ENCODE results near the gene ASXL2.

The ASXL2 gene

DNA sequence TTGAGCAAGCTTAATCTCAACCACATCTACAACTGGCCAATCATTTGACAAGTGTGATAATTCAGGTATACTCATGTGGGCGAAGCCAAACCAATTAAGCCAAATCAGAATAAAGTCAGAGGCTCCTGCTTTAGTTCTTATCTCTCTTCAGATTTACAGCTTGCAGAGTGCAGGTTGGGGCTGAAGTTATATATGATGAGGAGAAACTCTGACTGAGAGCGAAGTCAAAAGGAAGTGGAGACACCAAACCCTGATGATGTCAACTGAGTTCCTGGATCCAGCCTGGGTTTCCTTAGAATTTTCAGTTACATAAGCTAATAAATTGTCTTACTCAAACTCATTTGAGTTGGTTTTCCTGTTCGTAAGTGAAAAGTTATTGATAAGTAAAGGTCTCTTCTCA, 73.9 kb downstream of the ASXL2 start:
- no peak for DNase-seq (ENCODE audit: low read depth in 2 of 2)

DNA sequence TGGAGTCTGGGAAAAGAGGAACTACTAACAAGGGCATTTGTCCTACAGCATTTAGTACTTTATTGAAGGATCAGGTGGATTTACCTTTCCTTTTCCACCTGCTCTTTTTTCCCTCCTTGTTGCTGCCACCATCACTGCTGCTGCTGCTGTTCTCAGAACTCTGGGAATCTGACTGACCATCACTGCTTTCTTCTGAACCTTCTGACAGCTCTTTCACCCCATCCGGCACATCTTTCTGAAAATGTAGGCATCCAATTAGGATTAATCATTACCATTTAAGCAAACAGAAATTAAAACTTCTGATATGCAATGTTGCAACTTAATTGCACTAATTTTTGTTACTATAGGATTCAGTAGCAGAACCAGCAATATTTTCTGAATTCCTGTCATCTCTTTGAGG, 79.0 kb downstream of the ASXL2 start:
- DNase-seq (ENCODE audit: low read depth in 2 of 2) = no peak

GRCh38 chr2:25797620-25798488, 80.4 kb downstream of the ASXL2 start:
- no peak for DNase-seq (ENCODE audit: low read depth in 2 of 2)

DNA sequence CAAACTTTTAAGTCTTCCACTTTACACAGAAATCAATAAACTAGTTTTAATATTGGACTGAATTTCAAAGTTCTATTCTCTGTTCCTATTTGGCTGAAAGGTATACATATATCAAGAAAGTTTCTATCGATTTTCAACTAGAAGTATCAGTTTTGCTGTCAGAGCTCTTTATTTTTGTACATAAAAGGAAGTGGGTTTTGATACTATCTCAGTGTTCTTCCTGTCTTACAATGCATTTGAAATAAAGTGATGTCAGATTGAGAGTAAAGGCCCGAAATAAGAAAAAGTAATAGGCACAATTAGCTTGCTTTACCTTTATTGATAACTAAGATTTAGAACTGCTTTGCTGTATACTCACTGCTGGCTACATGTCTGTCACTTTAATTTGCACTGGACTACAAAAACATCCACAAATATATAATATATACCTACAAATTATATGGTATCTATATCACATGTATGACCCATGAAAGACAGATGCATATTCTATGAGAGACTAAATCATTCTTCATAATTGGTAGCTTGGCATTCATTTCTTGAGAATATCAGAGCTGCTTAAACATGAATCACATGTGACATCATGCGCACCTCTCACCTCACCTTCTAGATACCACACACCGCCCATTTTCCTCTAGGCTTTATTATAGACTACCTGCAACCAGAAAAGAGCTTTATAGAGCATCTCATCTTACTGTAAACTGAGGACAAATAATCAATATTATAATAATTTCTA, 83.6 kb downstream of the ASXL2 start:
- DNase-seq (ENCODE audit: low read depth in 2 of 2) = peak in 1 of 2 donors; percentile 12

DNA sequence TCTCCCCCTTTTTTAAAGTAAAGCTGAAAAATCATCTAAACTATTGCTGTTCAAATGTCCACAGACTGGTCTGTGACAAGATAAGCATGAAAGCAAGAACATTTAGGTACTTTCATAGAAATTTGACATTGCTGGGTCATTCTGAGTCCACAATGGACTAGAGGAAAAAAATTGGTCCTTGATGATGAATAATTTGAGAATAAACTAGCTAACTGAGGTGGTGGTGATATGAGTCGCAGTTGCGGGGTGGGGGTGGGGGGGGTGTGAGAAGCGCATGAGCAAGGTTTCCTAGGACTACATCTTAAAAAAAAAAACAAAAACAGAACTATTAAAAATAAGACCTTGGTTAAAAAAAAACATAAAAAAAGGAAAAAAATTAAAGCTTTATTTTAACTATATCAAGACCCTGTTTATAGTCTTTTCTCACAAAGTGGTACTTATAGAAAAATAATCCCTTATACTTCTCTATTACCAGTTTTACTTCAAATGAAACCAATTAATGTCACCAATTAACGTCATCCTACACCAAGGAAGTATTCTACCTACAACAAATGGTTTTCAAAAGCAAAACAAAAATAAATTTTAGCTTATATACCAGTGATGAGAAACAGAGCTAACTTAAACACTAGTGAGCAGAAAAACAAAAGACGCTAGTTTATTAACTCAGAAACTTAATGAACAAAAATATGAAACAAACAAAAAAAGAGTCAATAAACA, 88.1 kb downstream of the ASXL2 start:
- no peak for DNase-seq (ENCODE audit: low read depth in 2 of 2)

DNA sequence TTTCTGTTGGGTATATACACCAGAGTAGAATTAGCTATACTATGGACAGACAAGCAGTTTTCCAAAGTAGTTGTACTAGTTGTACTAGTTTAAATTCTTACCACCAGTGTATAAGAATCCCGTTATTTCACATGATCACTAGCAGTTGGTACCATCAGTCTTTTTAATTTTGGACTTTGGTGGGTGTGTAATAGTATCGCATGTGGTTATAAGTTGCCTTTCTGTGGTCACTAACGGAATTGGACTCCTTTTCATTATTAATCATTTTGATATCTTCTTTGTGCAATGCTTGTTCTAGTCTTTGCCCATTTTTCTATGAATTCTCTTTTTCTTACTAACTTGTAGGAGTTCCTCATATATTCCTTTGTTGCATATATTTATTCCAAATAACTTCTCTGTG, 89.8 kb downstream of the ASXL2 start:
- no peak for DNase-seq (ENCODE audit: low read depth in 2 of 2)

GRCh38 chr2:25787020-25787419, 91.3 kb downstream of the ASXL2 start:
- no peak for DNase-seq (ENCODE audit: low read depth in 2 of 2)

- no peak for DNase-seq (ENCODE audit: low read depth in 2 of 2)
Observed at GRCh38 chr2:25784404-25784803, 93.9 kb downstream of the ASXL2 start.

- DNase-seq (ENCODE audit: low read depth in 2 of 2) = no peak
Observed at GRCh38 chr2:25777077-25777476, 101.2 kb downstream of the ASXL2 start.

DNA sequence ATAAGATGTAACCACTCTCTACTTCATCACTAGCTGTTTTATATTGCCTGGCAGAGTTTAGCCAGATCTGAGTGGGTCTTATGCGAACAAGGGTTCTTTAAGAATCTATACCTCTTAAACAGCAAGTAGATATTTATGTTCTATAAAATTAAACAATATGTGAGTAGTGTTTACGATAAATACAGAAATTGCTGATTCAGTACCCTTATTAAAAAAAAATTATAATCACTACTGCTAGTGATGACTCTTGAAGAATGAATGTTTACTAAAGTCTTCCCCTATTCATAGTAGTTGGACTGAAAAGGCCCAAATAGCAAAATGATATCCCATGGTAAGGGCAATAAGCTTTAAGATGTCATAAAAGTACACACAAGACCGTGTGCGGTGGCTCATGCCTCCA, 106.2 kb downstream of the ASXL2 start:
- no peak for DNase-seq (ENCODE audit: low read depth in 2 of 2)

GRCh38 chr2:25763575-25763974, 114.7 kb downstream of the ASXL2 start:
- DNase-seq (ENCODE audit: low read depth in 2 of 2) = no peak

GRCh38 chr2:25760297-25760696, 118.0 kb downstream of the ASXL2 start:
- no peak for DNase-seq (ENCODE audit: low read depth in 2 of 2)

GRCh38 chr2:25758348-25758747, 119.9 kb downstream of the ASXL2 start:
- no peak for DNase-seq (ENCODE audit: low read depth in 2 of 2)

DNA sequence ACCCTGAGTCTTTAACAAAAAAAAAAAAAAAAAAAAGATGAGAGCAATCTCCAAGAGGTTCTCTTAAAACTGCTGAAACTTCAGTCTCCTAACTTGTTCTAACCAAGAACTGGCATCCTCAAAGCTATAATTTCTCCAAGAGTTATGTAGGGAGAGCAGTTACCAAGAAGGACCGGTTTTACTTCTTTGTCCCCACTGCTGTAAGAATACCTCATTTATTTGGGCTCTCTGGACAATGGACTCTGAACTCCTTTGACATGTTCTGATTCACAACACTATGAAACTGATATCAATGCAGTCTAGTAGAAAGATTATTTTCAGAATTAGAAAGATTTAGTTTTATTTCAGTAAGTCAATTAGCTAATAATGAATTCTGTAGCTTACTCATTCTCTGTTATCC, 120.4 kb downstream of the ASXL2 start:
- no peak for DNase-seq (ENCODE audit: low read depth in 2 of 2)

DNA sequence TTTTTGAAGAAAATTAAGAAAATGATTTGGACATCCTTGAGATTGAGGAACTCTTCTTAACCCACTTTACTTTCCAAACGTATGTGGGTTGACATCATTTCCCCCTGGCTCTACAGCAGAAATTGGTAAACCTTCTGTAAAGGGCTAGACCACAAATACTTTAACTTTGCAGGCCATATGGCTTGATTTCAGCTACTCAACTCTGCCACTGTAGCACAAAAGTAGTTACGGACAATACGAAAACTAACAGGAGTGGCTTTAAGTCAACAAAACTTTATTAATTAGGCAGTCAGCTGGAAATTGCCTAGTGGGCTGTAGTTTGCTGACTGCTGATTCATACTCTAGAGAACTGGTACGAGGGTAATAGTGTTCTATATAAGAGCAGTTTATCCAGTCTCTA, 121.8 kb downstream of the ASXL2 start:
- DNase-seq (ENCODE audit: low read depth in 2 of 2) = no peak

DNA sequence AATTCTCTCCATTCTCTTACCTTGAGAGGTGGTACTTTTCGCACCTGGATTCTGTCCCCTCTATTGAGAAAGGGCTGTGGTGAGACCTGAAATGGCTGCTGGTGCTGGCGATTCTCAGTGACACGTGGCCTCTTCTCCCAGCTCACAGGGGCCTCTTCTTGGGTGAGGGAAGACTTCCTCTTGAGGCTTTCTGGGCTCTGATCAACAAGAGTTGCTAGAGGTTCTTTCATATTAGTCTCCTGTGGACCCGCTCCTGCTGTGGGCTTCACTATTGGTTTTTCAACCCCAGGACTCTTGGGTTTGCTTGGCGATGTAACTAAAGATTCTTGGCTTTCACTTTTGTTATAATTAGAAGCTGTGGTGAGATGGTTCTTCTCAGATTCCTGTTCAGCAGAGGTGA, 128.6 kb downstream of the ASXL2 start:
- DNase-seq (ENCODE audit: low read depth in 2 of 2) = no peak

- no peak for DNase-seq (ENCODE audit: low read depth in 2 of 2)
Observed at GRCh38 chr2:25744055-25744454, 134.2 kb downstream of the ASXL2 start.

DNA sequence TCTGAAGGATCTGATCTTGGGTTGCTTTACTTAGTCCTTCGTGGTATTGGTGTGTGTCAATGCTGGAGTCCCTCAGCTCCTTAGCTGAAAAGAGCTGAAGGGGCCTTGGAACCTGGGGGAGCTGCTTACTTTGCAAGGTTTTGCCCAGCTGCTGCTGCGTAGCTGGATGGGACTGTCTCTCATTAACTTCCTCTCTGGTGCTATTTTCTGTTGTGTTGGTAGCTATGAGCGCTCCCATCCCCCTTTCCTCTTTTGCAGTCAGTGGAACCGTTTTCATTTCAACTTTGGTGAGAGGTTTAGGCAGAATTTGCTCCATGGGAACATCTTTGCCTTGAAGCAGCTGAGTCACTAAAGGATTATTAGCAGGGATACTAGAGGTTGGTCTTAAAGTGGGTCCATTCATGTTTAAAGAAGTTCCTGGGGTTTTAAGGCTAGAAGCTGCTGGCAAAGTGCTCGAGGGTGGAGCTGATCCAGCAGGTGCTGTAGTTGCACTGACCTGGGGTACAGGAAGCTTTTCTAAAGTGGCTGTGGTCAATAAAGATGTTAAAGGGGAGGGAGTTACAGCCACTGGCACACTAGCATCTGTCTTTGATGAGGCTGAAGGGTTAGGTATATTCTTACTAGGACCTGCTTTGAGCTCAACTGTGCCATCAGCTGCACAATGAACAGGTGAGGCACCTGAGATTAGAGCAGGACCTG, 135.0 kb downstream of the ASXL2 start:
- DNase-seq (ENCODE audit: low read depth in 2 of 2) = no peak

DNA sequence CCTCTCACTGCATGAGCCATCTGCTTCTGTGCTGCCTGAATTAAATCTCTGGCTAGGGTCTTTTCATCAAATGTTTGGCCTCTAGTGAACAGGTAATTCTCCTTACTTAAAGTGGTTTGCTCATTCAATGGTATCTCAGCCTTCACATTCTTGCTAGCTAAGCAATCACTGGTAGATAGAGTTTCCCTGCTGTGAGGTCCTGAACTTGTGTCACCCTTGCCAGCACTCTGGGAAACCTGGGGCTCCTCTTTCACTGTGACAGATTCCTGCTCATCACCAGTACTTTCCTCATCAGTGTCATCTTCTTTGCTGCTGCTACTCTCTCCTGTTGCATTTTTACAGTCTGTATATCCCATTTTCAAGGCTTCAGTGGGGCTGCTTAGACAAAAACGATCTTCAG, 135.8 kb downstream of the ASXL2 start:
- DNase-seq (ENCODE audit: low read depth in 2 of 2) = no peak

DNA sequence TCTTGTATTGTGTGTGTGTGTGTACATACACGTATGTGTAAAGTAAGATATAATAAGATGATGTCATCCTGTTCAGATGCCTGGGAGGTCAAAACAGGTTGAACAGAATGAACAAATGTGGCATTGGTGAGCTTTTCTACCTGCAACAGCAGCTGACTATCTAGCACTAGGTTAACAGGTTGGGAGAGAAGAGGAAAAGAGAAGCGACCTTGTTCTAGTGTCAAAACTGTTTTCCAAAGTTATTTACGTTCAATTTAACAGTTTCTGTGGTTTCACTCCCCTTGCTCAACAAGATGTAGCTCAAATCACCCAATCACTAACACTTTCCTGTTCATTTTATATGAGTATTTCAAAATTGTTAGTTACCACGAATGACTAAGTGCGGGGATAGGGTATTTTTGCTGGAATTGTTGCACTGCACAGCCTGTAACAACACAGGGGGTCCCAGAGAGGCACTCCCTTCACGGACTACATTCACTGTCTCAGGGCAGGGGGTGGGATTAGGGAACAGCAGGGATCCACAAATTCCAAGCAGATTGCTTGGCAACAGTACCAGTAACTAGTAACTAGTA, 137.4 kb downstream of the ASXL2 start:
- no peak for DNase-seq (ENCODE audit: low read depth in 2 of 2)

Measured in stimulated activated CD4-positive, alpha-beta T cell treated with anti-CD3 and anti-CD28 coated beads, Interleukin-4, amount 100 ng/mL, for 48 hours (primary cell).